Measurements from ENCODE around the gene UBE4B.

DNA sequence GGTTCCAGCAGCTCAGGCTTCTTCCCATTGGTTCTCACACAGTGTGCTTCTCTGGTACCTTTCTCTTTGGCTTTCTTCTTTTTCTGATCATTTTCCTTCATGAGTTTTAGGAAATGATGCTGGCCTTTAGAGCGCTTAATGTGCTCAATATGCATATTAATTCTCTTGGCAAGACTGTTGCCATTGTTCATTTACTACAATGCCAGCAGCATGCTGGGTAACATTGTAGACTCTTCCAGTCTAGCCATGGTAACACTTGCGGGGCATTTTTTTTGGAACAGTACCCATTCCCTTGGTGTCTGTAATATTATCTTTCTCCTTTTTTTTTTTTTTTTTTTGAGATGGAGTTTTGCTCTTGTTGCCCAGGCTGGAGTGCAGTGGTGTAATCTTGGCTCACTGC lies 21.7 kb downstream of the UBE4B start:
- TF ChIP-seq PHF8 (IDR thresholded peaks at IDR 0.05; ENCODE audit: borderline replicate concordance, low read depth) (no peak), SREBF2 (IDR thresholded peaks at IDR 0.05) (no peak), JUN (IDR thresholded peaks at IDR 0.05) (no peak), CBX2 (IDR thresholded peaks at IDR 0.05; ENCODE audit: borderline replicate concordance, low read depth) (no peak)
